Pancreas (tissue), 10 donors: ENCODE results near the gene TTC39C. TPM values are rescaled to one million over a fixed set of nuclear protein-coding genes. Genes with fewer than 3 reads are reported as not detected.

Source experiments
- ATAC-seq, 4 donors: fragments of 200-7000 bp; cut with Tn5 transposase; one replicate each; pipeline versions ENCODE4 v1.8.0 to v1.9.1; 2020; ENCODE audit warnings: mild to moderate bottlenecking in 4 of 4, moderate library complexity in 4 of 4
- DNase-seq, 6 donors: peaks; one replicate each; pipeline ENCODE4 v3.0.0-alpha.2; 2020
- FAIRE-seq: peaks from 2 replicates; lab custom pipeline; 2012; peaks lifted over from hg19 to GRCh38; lab: Jason Lieb, UNC
- H3K27ac ChIP-seq, 4 donors: fragments of 200-600 bp; sonication (generic); 1 replicate in 3 of 4; 2 replicates in 1 of 4; pipeline versions ENCODE4 v1.5.0 to v1.8.0; 2020
- H3K27me3 ChIP-seq, 4 donors: fragments of 200-600 bp; one replicate each; pipeline ENCODE4 v1.8.0; 2021
- H3K36me3 ChIP-seq, 3 donors: fragments of 200-600 bp; sonication (generic) in 1 of 3; one replicate each; pipeline versions ENCODE4 v1.5.0 to v1.8.0; 2020 to 2021
- H3K4me1 ChIP-seq, 3 donors: fragments of 200-600 bp; one replicate each; pipeline ENCODE4 v1.8.0; 2021
- H3K4me3 ChIP-seq, 4 donors: fragments of 200-600 bp; sonication (generic) in 2 of 4; one replicate each; pipeline versions ENCODE4 v1.5.0 to v1.8.0; 2020 to 2021
- H3K9me3 ChIP-seq, 4 donors: fragments of 200-600 bp; one replicate each; pipeline ENCODE4 v1.8.0; 2021
- CTCF ChIP-seq, 4 donors: fragments of 200-600 bp; sonication (generic) in 3 of 4; IDR thresholded peaks; one replicate each; pipeline versions ENCODE4 v1.5.0 to v1.8.0; 2021; ENCODE audit warnings: antibody characterized with exemption in 4 of 4
- WGBS, 2 donors: extraction: QIAGEN DNeasy Blood & Tissue Kit; methylation state at CpG; one replicate each; pipeline ENCODE4 v1.1.7; 2013; 5-methylcytosine and 5-hydroxymethylcytosine counted together
- intact Hi-C, 3 donors: fragments of 100-400 bp; cut with DNase I; formaldehyde crosslinking; loops; one replicate each; pipeline versions ENCODE4 v1.11.1 to v1.14.2; 2022
- polyA plus RNA-seq, 2 donors: library from polyadenylated mRNA; stranded (reverse); fragments of 200-250 nt; gene quantifications; one replicate each; pipeline ENCODE4 v1.2.3, GENCODE V29; 2013
- total RNA-seq, 6 donors: library from RNA; stranded (reverse); fragmentation: NEBNext Ultra II Directional in 4 of 6; extraction: Animal tissue kit (Norgen Biotek cat#: 25700) in 4 of 6; gene quantifications; one replicate each; pipeline versions ENCODE4 v1.2.1 to v1.2.4, GENCODE V29; 2021 to 2023
- donor health status: healthy with polysubstance abuse.
- donor health status: DM: no; HTN: no; CAD: no; lungs with moderate emphysema.
- donor health status: DM: no; HTN: no; CAD: no.
- donor health status: control.
- donor health status: control.
- donor health status: Bipolar disorder and iron deficiency.
- donor health status: DM: yes; HTN: yes; CAD: no.
- donor health status: DM: no; HTN: no; CAD: no.
- donor health status: DM: no; HTN: no; CAD: no.
- donor health status: DM: yes; HTN: yes; CAD: no.

The TTC39C gene
- total and polyA plus RNA-seq, 8 donors, result 10.1 to 27.1 (median 14.2) TPM

GRCh38 chr18:24000613-24001490 is 13.7 kb upstream of the TTC39C start:
- DNase-seq, result no peak
- intact Hi-C loops, result no loop called here
- H3K4me3 ChIP-seq, result no peak overlapping the region
- H3K27ac ChIP-seq, result no peak overlapping the region
- ATAC-seq, result no peak
- no peaks in the 10 kb centered on the region for H3K36me3 ChIP-seq
- no peak for TF ChIP-seq CTCF (IDR thresholded peaks at IDR 0.05)
- FAIRE-seq, result no peak
- whole genome bisulfite sequencing, 2 donors, result 61% methylated on average over 8 of the region's 8 CpGs
- no peaks in the 10 kb centered on the region for H3K27me3 ChIP-seq
- H3K9me3 ChIP-seq, result no peaks in the 10 kb centered on the region
- no peaks in the 10 kb centered on the region for H3K4me1 ChIP-seq

DNA sequence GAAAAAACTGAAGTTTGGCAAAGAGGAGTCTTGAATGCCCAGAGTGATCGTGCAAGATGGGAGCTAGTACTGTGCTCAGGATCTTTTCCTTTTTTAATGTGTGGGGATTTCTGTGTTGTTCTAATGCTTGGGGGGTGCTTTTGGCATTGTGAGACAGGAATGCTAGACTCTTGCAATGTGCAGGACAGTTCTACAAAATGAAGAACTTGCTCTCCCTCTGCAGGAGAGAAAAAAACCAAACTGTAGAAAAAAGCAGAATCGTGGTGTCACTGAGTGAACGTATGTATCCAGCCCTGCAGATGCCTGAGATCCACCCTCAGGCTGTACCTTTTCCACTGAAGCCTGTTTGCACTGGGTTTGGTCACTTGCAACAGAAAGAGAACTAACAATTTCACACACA is 12.1 kb upstream of the TTC39C start:
- WGBS, 2 donors, result 69 to 75% methylated on average over 3 of the region's 3 CpGs
- Histone ChIP-seq H3K4me3 (no peak overlapping the region), H3K36me3 (no peaks in the 10 kb centered on the region), H3K9me3 (no peaks in the 10 kb centered on the region), H3K27me3 (no peaks in the 10 kb centered on the region), H3K4me1 (no peaks in the 10 kb centered on the region), H3K27ac (no peak overlapping the region)
- TF ChIP-seq CTCF (IDR thresholded peaks at IDR 0.05), result no peak
- FAIRE-seq (no peak), ATAC-seq (no peak), DNase-seq (no peak)
- intact Hi-C loops, result no loop called here

- intact Hi-C loops, result no loop called here
- ATAC-seq (no peak), DNase-seq (no peak), FAIRE-seq (no peak)
- Histone ChIP-seq H3K36me3 (no peaks in the 10 kb centered on the region), H3K27ac (no peak overlapping the region), H3K27me3 (no peaks in the 10 kb centered on the region), H3K9me3 (no peaks in the 10 kb centered on the region), H3K4me3 (no peak overlapping the region), H3K4me1 (no peaks in the 10 kb centered on the region)
- no peak for TF ChIP-seq CTCF (IDR thresholded peaks at IDR 0.05)
- WGBS, 2 donors, result 67 to 74% methylated on average over 3 of the region's 3 CpGs
Measured at GRCh38 chr18:24003288-24003687, 11.3 kb upstream of the TTC39C start.

GRCh38 chr18:24003903-24004640 is 10.5 kb upstream of the TTC39C start:
- Histone ChIP-seq H3K4me1 (no peaks in the 10 kb centered on the region), H3K9me3 (no peaks in the 10 kb centered on the region), H3K4me3 (no peak overlapping the region), H3K27me3 (no peaks in the 10 kb centered on the region), H3K36me3 (no peaks in the 10 kb centered on the region), H3K27ac (no peak overlapping the region)
- intact Hi-C loops, result no loop called here
- DNase-seq (no peak), ATAC-seq (no peak), FAIRE-seq (no peak)
- 80 to 89% methylated on average over 2 of the region's 2 CpGs for WGBS, 2 donors
- no peak for TF ChIP-seq CTCF (IDR thresholded peaks at IDR 0.05)
